CD4-positive, CD25-positive, alpha-beta regulatory T cell (primary cell): ENCODE results near the gene TRA2B. TPM values are rescaled to one million over a fixed set of nuclear protein-coding genes. Genes with fewer than 3 reads are reported as not detected.

Experiments used
- ATAC-seq, 2 donors: fragments of 150-1000 bp; cut with Tn5 transposase; one replicate each; pipeline ENCODE4 v1.10.0; 2021; ENCODE audit warnings: low read depth in 2 of 2, moderate number of reproducible peaks in 2 of 2, moderate library complexity in 1 of 2
- DNase-seq, 3 donors: peaks; one replicate each; pipeline versions ENCODE4 v3.0.0 to v3.0.0-alpha.2; 2012 to 2022; ENCODE audit warnings: mixed read lengths in 1 of 3
- H3K27ac ChIP-seq: one replicate; pipeline ENCODE4 v1.7.0; 2013; ENCODE audit warnings: mild to moderate bottlenecking, low read length; ENCODE audit not compliant: insufficient read depth, poor library complexity, severe bottlenecking
- H3K27me3 ChIP-seq: one replicate; pipeline ENCODE4 v1.7.0; 2013; ENCODE audit warnings: low read length; ENCODE audit not compliant: control insufficient read depth, insufficient read depth
- H3K36me3 ChIP-seq: one replicate; pipeline ENCODE4 v1.7.0; 2013; ENCODE audit warnings: mild to moderate bottlenecking, low read length, moderate library complexity; ENCODE audit not compliant: control insufficient read depth, insufficient read depth
- H3K4me1 ChIP-seq: 2 replicates; pipeline ENCODE4 v1.7.0; 2013; ENCODE audit warnings: mild to moderate bottlenecking, low read length; ENCODE audit not compliant: insufficient read depth, control insufficient read depth, poor library complexity, severe bottlenecking
- H3K4me3 ChIP-seq: one replicate; pipeline ENCODE4 v1.7.0; 2013; ENCODE audit warnings: low read depth, mild to moderate bottlenecking, low read length, moderate library complexity
- H3K9me3 ChIP-seq, 2 experiments: 1 replicate in 1 of 2; 2 replicates in 1 of 2; pipeline ENCODE4 v1.7.0; 2013; ENCODE audit warnings: low read length in 2 of 2, mild to moderate bottlenecking in 1 of 2, moderate library complexity in 1 of 2; ENCODE audit not compliant: control insufficient read depth in 2 of 2
- H3K27ac Mint-ChIP-seq, 3 donors: one replicate each; pipeline ENCODE4 v1.8.0; 2020 to 2022; ENCODE audit warnings: mild to moderate bottlenecking in 3 of 3, mixed read lengths in 3 of 3, moderate library complexity in 2 of 3
- H3K27me3 Mint-ChIP-seq: one replicate; pipeline ENCODE4 v1.8.0; 2022; ENCODE audit warnings: mild to moderate bottlenecking, mixed read lengths
- H3K36me3 Mint-ChIP-seq: one replicate; pipeline ENCODE4 v1.8.0; 2020; ENCODE audit warnings: mixed read lengths
- H3K4me1 Mint-ChIP-seq, 4 donors: one replicate each; pipeline ENCODE4 v1.8.0; 2020 to 2022; ENCODE audit warnings: mixed read lengths in 4 of 4, mild to moderate bottlenecking in 1 of 4
- H3K4me3 Mint-ChIP-seq, 4 donors: one replicate each; pipeline ENCODE4 v1.8.0; 2020 to 2022; ENCODE audit warnings: mild to moderate bottlenecking in 4 of 4, mixed read lengths in 4 of 4, moderate library complexity in 3 of 4
- H3K9me3 Mint-ChIP-seq, 7 donors: one replicate each; pipeline ENCODE4 v1.8.0; 2020 to 2022; ENCODE audit warnings: mixed read lengths in 7 of 7, mild to moderate bottlenecking in 3 of 7, moderate library complexity in 2 of 7
- polyA plus RNA-seq, 4 donors: library from polyadenylated mRNA; unstranded; fragments of 300-500 nt; fragmentation: Illumina TruSeq; gene quantifications; one replicate each; pipeline ENCODE4 v1.2.3, GENCODE V29; 2021
- total RNA-seq: library from RNA; stranded (reverse); gene quantifications from one replicate; pipeline ENCODE4 v1.2.3, GENCODE V29; 2022

The TRA2B gene
- total and polyA plus RNA-seq, 5 donors from 2014 or later = 187 to 631 (median 218) TPM

GRCh38 chr3:185881926-185882325 lies 55.9 kb downstream of the TRA2B start:
- Mint-ChIP-seq H3K4me3 (no peak overlapping the region), H3K4me1 (no peaks in the 10 kb centered on the region), H3K36me3 (no peaks in the 10 kb centered on the region), H3K9me3 (peaks cover 0 to 1% (median 0%) of the 10 kb centered on the region in 7 donors), H3K27me3 (peaks cover 18% of the 10 kb centered on the region), H3K27ac (no peak overlapping the region)
- DNase-seq (no peak), ATAC-seq (no peak)
- Histone ChIP-seq H3K4me1 (no peaks in the 10 kb centered on the region), H3K9me3 (no peaks in the 10 kb centered on the region), H3K27ac (no peak overlapping the region), H3K36me3 (no peaks in the 10 kb centered on the region), H3K4me3 (no peak overlapping the region), H3K27me3 (peaks cover 2% of the 10 kb centered on the region)

GRCh38 chr3:185880600-185880999 lies 57.2 kb downstream of the TRA2B start:
- no peak overlapping the region for H3K4me3 ChIP-seq
- no peaks in the 10 kb centered on the region for H3K36me3 ChIP-seq
- Mint-ChIP-seq H3K9me3 (peaks cover 0 to 1% (median 0%) of the 10 kb centered on the region in 7 donors), H3K4me3 (no peak overlapping the region), H3K36me3 (no peaks in the 10 kb centered on the region), H3K27me3 (peaks cover 22% of the 10 kb centered on the region), H3K27ac (no peak overlapping the region), H3K4me1 (no peaks in the 10 kb centered on the region)
- H3K27me3 ChIP-seq = peaks cover 2% of the 10 kb centered on the region
- ATAC-seq = no peak
- H3K4me1 ChIP-seq = no peaks in the 10 kb centered on the region
- DNase-seq = no peak
- no peak overlapping the region for H3K27ac ChIP-seq
- no peaks in the 10 kb centered on the region for H3K9me3 ChIP-seq

GRCh38 chr3:185878920-185879319 lies 58.9 kb downstream of the TRA2B start:
- Mint-ChIP-seq H3K4me3 (no peak overlapping the region), H3K36me3 (no peaks in the 10 kb centered on the region), H3K27me3 (peaks cover 16% of the 10 kb centered on the region), H3K27ac (no peak overlapping the region), H3K9me3 (peaks cover 0 to 1% (median 0%) of the 10 kb centered on the region in 7 donors), H3K4me1 (no peaks in the 10 kb centered on the region)
- Histone ChIP-seq H3K4me3 (no peak overlapping the region), H3K9me3 (no peaks in the 10 kb centered on the region), H3K4me1 (no peaks in the 10 kb centered on the region), H3K27me3 (peaks cover 2% of the 10 kb centered on the region), H3K36me3 (no peaks in the 10 kb centered on the region), H3K27ac (no peak overlapping the region)
- DNase-seq = no peak
- ATAC-seq = no peak

GRCh38 chr3:185874119-185874518 lies 63.7 kb downstream of the TRA2B start:
- ATAC-seq (no peak), DNase-seq (no peak)
- Histone ChIP-seq H3K27me3 (no peaks in the 10 kb centered on the region), H3K4me3 (no peak overlapping the region), H3K9me3 (no peaks in the 10 kb centered on the region), H3K36me3 (no peaks in the 10 kb centered on the region), H3K4me1 (no peaks in the 10 kb centered on the region), H3K27ac (no peak overlapping the region)
- Mint-ChIP-seq H3K36me3 (no peaks in the 10 kb centered on the region), H3K4me1 (no peaks in the 10 kb centered on the region), H3K27ac (no peak overlapping the region), H3K4me3 (no peak overlapping the region), H3K27me3 (peaks cover 7% of the 10 kb centered on the region), H3K9me3 (peaks cover 0 to 3% (median 0%) of the 10 kb centered on the region in 7 donors)

- Mint-ChIP-seq H3K27me3 (peaks cover 14% of the 10 kb centered on the region), H3K27ac (no peak overlapping the region), H3K36me3 (no peaks in the 10 kb centered on the region), H3K9me3 (peaks cover 0 to 2% (median 0%) of the 10 kb centered on the region in 7 donors), H3K4me1 (no peaks in the 10 kb centered on the region), H3K4me3 (no peak overlapping the region)
- Histone ChIP-seq H3K36me3 (no peaks in the 10 kb centered on the region), H3K4me3 (no peak overlapping the region), H3K27me3 (peaks cover 2% of the 10 kb centered on the region), H3K27ac (no peak overlapping the region), H3K9me3 (no peaks in the 10 kb centered on the region), H3K4me1 (no peaks in the 10 kb centered on the region)
- no peak for ATAC-seq
- DNase-seq = no peak
Observed at GRCh38 chr3:185867650-185868049, 70.2 kb downstream of the TRA2B start.

GRCh38 chr3:185866995-185867394 lies 70.8 kb downstream of the TRA2B start:
- Histone ChIP-seq H3K4me3 (no peak overlapping the region), H3K36me3 (no peaks in the 10 kb centered on the region), H3K27ac (no peak overlapping the region), H3K9me3 (no peaks in the 10 kb centered on the region), H3K27me3 (peaks cover 2% of the 10 kb centered on the region), H3K4me1 (no peaks in the 10 kb centered on the region)
- no peak overlapping the region for H3K27ac Mint-ChIP-seq
- ATAC-seq = no peak
- no peaks in the 10 kb centered on the region for H3K36me3 Mint-ChIP-seq
- no peaks in the 10 kb centered on the region for H3K4me1 Mint-ChIP-seq
- H3K9me3 Mint-ChIP-seq = peaks cover 0 to 2% (median 0%) of the 10 kb centered on the region in 7 donors
- peaks cover 17% of the 10 kb centered on the region for H3K27me3 Mint-ChIP-seq
- no peak overlapping the region for H3K4me3 Mint-ChIP-seq
- DNase-seq = no peak

- Mint-ChIP-seq H3K36me3 (no peaks in the 10 kb centered on the region), H3K27ac (no peak overlapping the region)
Observed at GRCh38 chr3:185866555-185866954, 71.3 kb downstream of the TRA2B start.

More at GRCh38 chr3:185866555-185866954, 71.3 kb downstream of the TRA2B start:
- Mint-ChIP-seq H3K27me3 (peaks cover 17% of the 10 kb centered on the region), H3K4me3 (no peak overlapping the region), H3K4me1 (no peaks in the 10 kb centered on the region), H3K9me3 (peaks cover 0 to 2% (median 0%) of the 10 kb centered on the region in 7 donors)
- H3K9me3 ChIP-seq = no peaks in the 10 kb centered on the region
- no peaks in the 10 kb centered on the region for H3K36me3 ChIP-seq
- H3K4me1 ChIP-seq = no peaks in the 10 kb centered on the region
- DNase-seq (no peak), ATAC-seq (no peak)
- H3K27ac ChIP-seq = no peak overlapping the region
- H3K27me3 ChIP-seq = peaks cover 2% of the 10 kb centered on the region
- no peak overlapping the region for H3K4me3 ChIP-seq
